Activated CD4-positive, CD25-positive, alpha-beta regulatory T cell treated with anti-CD3 and anti-CD28 coated beads, Interleukin-2, amount 50 U/mL, for 24 hours (primary cell): ENCODE results near the gene HELB.
A peak's percentile ranks its signal among the peaks of the same experiment; 100 is the strongest.

Source experiments
- ATAC-seq, 2 donors: fragments of 150-1000 bp; cut with Tn5 transposase; one replicate each; pipeline ENCODE4 v1.10.0; 2021; ENCODE audit warnings: mild to moderate bottlenecking in 1 of 2, moderate library complexity in 1 of 2

Gene HELB

GRCh38 chr12:66301944-66302826, at the start of gene HELB:
Gene HELB, plus strand, starts transcription at chr12:66302493. Its CDS starts 111 bp downstream, at chr12:66302604.
- ATAC-seq: peak; percentile 80

GRCh38 chr12:66252771-66253170, 49.5 kb upstream of the HELB start:
- no peak for ATAC-seq

GRCh38 chr12:66255737-66256136, 46.6 kb upstream of the HELB start:
- ATAC-seq: no peak

- no peak for ATAC-seq
Measured at GRCh38 chr12:66258011-66258410, 44.3 kb upstream of the HELB start.

- no peak for ATAC-seq
Measured at GRCh38 chr12:66262737-66263136, 39.6 kb upstream of the HELB start.

GRCh38 chr12:66268562-66268961, 33.7 kb upstream of the HELB start:
- ATAC-seq: no peak

- no peak for ATAC-seq
Measured at GRCh38 chr12:66269142-66269541, 33.2 kb upstream of the HELB start.

- ATAC-seq: no peak
Measured at GRCh38 chr12:66269757-66270383, 32.4 kb upstream of the HELB start.

- no peak for ATAC-seq
Measured at GRCh38 chr12:66270613-66271012, 31.7 kb upstream of the HELB start.

- ATAC-seq: no peak
Measured at GRCh38 chr12:66272650-66273049, 29.6 kb upstream of the HELB start.

- ATAC-seq: no peak
Measured at GRCh38 chr12:66273147-66273546, 29.1 kb upstream of the HELB start.

- ATAC-seq: no peak
Measured at GRCh38 chr12:66275040-66275439, 27.3 kb upstream of the HELB start.

- no peak for ATAC-seq
Measured at GRCh38 chr12:66279123-66279712, 23.1 kb upstream of the HELB start.

- ATAC-seq: no peak
Measured at GRCh38 chr12:66280561-66280960, 21.7 kb upstream of the HELB start.

GRCh38 chr12:66282244-66282643, 20.0 kb upstream of the HELB start:
- ATAC-seq: no peak

- ATAC-seq: no peak
Measured at GRCh38 chr12:66287275-66287674, 15.0 kb upstream of the HELB start.

- peak; percentile 92 to 94 for ATAC-seq
Measured at GRCh38 chr12:66288121-66288520, 14.2 kb upstream of the HELB start.

GRCh38 chr12:66289485-66289884, 12.8 kb upstream of the HELB start:
- ATAC-seq: no peak

GRCh38 chr12:66290716-66291200, 11.5 kb upstream of the HELB start:
- peak; percentile 33 to 52 for ATAC-seq

- ATAC-seq: peak in 1 of 2 donors; percentile 24
Measured at GRCh38 chr12:66296176-66296683, 6.1 kb upstream of the HELB start.

GRCh38 chr12:66297080-66297479, 5.2 kb upstream of the HELB start:
- ATAC-seq: no peak

- ATAC-seq: no peak
Measured at GRCh38 chr12:66297923-66298322, 4.4 kb upstream of the HELB start.

GRCh38 chr12:66302827-66303169, 505 bp downstream of the HELB start:
- no peak for ATAC-seq
